ENCODE measurements around the gene CXCL12.

Gene CXCL12

DNA sequence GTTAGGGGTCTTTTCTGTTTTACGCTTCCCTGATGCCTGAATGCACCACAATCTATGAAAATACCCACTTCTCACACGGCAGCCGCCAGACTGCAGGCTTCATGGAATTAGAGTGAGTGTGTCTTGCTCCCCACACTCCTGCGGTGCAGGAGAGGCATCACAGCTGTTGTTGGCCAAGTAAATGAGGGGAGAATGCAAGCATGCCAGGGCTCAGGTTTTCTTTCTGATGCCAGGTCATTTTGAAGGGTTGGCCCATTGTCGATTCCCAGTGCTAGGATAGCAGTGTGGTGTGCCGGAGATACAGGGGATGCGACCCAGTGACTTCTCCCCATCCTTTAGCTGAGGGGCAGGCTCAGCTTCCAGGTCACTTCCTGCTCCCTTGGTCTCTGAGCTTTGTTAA lies 16.3 kb downstream of the CXCL12 start:
- Histone ChIP-seq H3K27ac (ENCODE audit: low read length) (no peak overlapping the region), H3K9me3 (ENCODE audit: insufficient read depth, low read length) (no peaks in the 10 kb centered on the region), H3K27me3 (ENCODE audit: low read depth, low read length) (no peaks in the 10 kb centered on the region), H3K36me3 (replicated peaks; ENCODE audit: low read depth, low read length) (no peaks in the 10 kb centered on the region), H4K20me1 (ENCODE audit: insufficient read depth, low read length) (no peaks in the 10 kb centered on the region), H3K4me3 (ENCODE audit: low read length) (no peak overlapping the region), H3K4me2 (ENCODE audit: low read length) (no peak overlapping the region), H3K79me2 (ENCODE audit: low read length) (no peaks in the 10 kb centered on the region), H3K4me1 (ENCODE audit: low read length) (peaks cover 13% of the 10 kb centered on the region), H3K9ac (ENCODE audit: low read length) (no peak overlapping the region), H2AFZ (ENCODE audit: low read depth, low read length) (no peak overlapping the region)
- TF ChIP-seq, protein P1, sequence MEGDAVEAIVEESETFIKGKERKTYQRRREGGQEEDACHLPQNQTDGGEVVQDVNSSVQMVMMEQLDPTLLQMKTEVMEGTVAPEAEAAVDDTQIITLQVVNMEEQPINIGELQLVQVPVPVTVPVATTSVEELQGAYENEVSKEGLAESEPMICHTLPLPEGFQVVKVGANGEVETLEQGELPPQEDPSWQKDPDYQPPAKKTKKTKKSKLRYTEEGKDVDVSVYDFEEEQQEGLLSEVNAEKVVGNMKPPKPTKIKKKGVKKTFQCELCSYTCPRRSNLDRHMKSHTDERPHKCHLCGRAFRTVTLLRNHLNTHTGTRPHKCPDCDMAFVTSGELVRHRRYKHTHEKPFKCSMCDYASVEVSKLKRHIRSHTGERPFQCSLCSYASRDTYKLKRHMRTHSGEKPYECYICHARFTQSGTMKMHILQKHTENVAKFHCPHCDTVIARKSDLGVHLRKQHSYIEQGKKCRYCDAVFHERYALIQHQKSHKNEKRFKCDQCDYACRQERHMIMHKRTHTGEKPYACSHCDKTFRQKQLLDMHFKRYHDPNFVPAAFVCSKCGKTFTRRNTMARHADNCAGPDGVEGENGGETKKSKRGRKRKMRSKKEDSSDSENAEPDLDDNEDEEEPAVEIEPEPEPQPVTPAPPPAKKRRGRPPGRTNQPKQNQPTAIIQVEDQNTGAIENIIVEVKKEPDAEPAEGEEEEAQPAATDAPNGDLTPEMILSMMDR (IDR thresholded peaks at IDR 0.05; ENCODE audit: low read depth, low read length) = no peak
- TF ChIP-seq EZH2phosphoT487 (IDR thresholded peaks at IDR 0.05; ENCODE audit: low read depth) = no peak

DNA sequence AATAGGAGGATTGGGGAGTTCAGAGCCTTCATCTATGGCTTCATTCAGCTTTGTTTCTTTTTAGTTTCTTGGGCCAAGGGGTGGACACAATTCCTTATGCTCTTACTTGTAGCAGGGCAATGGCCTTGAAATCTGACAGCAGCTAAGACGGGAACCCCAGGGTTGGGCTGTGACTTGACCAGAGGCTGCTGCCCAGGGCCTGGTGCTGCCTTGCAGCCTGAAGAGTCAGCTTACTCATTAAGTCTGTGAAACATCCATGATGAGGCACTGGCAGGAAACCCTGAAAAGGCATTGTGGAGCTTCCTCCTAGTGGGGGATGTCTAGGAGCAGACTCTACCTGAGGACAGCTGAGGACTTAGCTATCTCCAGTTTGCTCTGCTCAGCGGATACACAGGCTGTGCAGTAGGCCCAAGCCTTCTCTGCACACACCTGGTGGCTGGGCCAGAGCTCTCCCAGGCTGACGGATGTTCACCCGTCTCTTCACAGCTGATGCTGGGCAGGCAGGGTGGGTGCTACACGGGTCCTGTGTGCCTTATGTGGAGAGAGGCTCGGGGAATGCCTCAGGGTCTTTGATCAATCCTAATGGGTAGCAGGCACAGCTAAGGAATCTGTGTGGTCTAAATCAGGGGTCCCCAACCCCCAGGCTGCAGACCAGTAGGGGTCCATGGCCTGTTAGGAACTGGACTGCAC lies 17.8 kb downstream of the CXCL12 start:
- Histone ChIP-seq H3K27me3 (ENCODE audit: low read depth, low read length) (no peaks in the 10 kb centered on the region), H3K9ac (ENCODE audit: low read length) (no peak overlapping the region), H3K36me3 (replicated peaks; ENCODE audit: low read depth, low read length) (no peaks in the 10 kb centered on the region), H3K4me1 (ENCODE audit: low read length) (peaks cover 28% of the 10 kb centered on the region), H3K4me2 (ENCODE audit: low read length) (no peak overlapping the region), H4K20me1 (ENCODE audit: insufficient read depth, low read length) (no peaks in the 10 kb centered on the region), H2AFZ (ENCODE audit: low read depth, low read length) (no peak overlapping the region), H3K27ac (ENCODE audit: low read length) (no peak overlapping the region), H3K79me2 (ENCODE audit: low read length) (no peaks in the 10 kb centered on the region), H3K4me3 (ENCODE audit: low read length) (no peak overlapping the region), H3K9me3 (ENCODE audit: insufficient read depth, low read length) (no peaks in the 10 kb centered on the region)
- TF ChIP-seq EZH2phosphoT487 (IDR thresholded peaks at IDR 0.05; ENCODE audit: low read depth) = no peak
- TF ChIP-seq, protein P1 (IDR thresholded peaks at IDR 0.05; ENCODE audit: low read depth, low read length) = no peak

DNA sequence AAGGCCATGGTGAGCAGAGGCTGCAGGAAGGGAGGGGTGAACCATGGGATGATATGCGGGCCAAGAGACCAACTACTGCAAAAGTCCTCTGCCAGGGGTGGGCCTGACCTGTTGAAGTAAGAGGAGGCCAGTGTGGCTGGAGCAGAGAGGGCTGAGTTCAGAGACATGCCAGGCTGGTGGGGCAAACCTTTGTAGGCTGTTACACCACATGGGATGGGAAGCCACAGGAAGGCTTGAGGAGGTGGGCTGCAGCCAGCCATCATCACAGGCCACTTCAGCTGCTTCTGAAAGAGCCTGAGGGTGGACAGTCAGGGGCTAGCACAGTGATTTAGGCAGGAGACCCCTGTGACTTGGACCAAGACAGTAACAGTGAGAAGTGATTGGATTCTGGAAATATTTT lies 20.3 kb downstream of the CXCL12 start:
- Histone ChIP-seq H3K9me3 (ENCODE audit: insufficient read depth, low read length) (no peaks in the 10 kb centered on the region), H3K79me2 (ENCODE audit: low read length) (no peaks in the 10 kb centered on the region), H3K4me2 (ENCODE audit: low read length) (no peak overlapping the region), H3K9ac (ENCODE audit: low read length) (no peak overlapping the region), H3K27ac (ENCODE audit: low read length) (no peak overlapping the region), H3K36me3 (replicated peaks; ENCODE audit: low read depth, low read length) (no peaks in the 10 kb centered on the region), H3K27me3 (ENCODE audit: low read depth, low read length) (no peaks in the 10 kb centered on the region), H4K20me1 (ENCODE audit: insufficient read depth, low read length) (no peaks in the 10 kb centered on the region), H3K4me1 (ENCODE audit: low read length) (peaks cover 30% of the 10 kb centered on the region), H3K4me3 (ENCODE audit: low read length) (no peak overlapping the region), H2AFZ (ENCODE audit: low read depth, low read length) (no peak overlapping the region)
- no peak for TF ChIP-seq EZH2phosphoT487 (IDR thresholded peaks at IDR 0.05; ENCODE audit: low read depth)
- TF ChIP-seq, protein P1 (IDR thresholded peaks at IDR 0.05; ENCODE audit: low read depth, low read length) = no peak

DNA sequence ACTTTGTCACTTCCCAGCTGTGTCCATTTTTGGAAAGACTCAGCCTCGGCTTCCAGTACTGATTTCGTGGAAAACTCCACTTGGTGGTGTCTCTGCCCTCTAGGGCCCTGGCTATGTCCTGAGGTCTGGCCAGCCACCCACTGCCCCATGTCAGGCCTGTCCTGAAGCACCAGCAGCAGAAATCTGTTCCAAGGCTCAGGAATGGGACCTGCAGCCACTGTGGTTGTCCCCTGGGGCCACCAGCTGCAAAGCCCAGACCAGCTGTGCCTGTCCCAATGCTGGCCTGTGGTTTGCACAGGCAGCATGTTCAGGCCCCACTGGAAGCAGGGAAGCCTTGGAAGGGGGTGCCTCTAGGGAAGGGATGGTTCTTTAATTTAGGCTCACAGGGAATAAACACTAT lies 21.2 kb downstream of the CXCL12 start:
- no peaks in the 10 kb centered on the region for H3K36me3 ChIP-seq (replicated peaks; ENCODE audit: low read depth, low read length)
- no peak overlapping the region for H3K9ac ChIP-seq (ENCODE audit: low read length)
- H3K9me3 ChIP-seq (ENCODE audit: insufficient read depth, low read length) = no peaks in the 10 kb centered on the region
- TF ChIP-seq EZH2phosphoT487 (IDR thresholded peaks at IDR 0.05; ENCODE audit: low read depth) = no peak
- TF ChIP-seq, protein P1 (IDR thresholded peaks at IDR 0.05; ENCODE audit: low read depth, low read length) = no peak
- no peaks in the 10 kb centered on the region for H3K79me2 ChIP-seq (ENCODE audit: low read length)
- no peaks in the 10 kb centered on the region for H3K27me3 ChIP-seq (ENCODE audit: low read depth, low read length)
- H2AFZ ChIP-seq (ENCODE audit: low read depth, low read length) = 0 out of 2 replicates have a peak overlapping the region, but pooled peaks have one; percentile 13
- no peak overlapping the region for H3K4me2 ChIP-seq (ENCODE audit: low read length)
- H4K20me1 ChIP-seq (ENCODE audit: insufficient read depth, low read length) = no peaks in the 10 kb centered on the region
- no peak overlapping the region for H3K4me3 ChIP-seq (ENCODE audit: low read length)
- H3K4me1 ChIP-seq (ENCODE audit: low read length) = peaks cover 30% of the 10 kb centered on the region
- no peak overlapping the region for H3K27ac ChIP-seq (ENCODE audit: low read length)

Data from OCI-LY3 (cell line).